ENCODE data around the gene U2AF2.

The U2AF2 gene

DNA sequence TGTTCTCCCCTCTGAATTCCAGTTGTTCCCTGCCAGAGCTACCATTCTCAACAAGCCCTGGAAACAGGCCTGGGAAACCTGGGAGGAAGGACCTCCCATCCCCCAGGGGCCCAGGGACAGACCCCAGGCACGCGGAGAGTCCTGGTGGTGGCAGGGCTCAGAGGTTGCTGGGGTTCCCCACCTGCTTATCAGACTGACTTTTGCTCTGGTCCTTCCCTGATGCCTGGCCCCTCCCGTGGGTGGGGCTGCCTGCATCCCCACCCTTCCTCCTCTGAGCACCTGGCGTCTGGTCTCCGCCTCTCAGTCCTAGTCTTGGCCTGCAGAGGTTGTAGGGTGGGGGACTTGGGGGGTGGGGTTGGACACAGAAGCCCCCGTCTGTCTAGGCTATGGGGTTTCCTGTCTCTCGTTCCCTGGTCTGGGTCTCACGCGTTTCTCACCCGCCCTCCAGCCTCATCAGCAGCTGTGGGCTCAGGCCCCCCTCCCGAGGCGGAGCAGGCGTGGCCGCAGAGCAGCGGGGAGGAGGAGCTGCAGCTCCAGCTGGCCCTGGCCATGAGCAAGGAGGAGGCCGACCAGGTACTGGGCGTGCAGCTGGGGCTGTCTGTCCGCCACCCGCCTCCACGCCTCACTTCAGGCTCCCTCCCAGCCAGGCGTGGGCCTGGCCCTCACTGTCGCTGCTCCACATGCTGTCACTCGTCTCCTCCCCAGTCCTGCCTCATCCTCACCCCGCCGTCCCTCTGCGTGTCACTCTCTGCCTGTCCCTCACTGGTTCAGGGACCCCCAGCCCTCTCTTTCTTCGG lies 33.8 kb downstream of the U2AF2 start:
- Histone ChIP-seq H3K4me1 (ENCODE audit: control insufficient read depth, insufficient read depth, low read length) (no peaks in the 10 kb centered on the region), H3K36me3 (ENCODE audit: control insufficient read depth, insufficient read depth, low read length) (peaks cover 44% of the 10 kb centered on the region), H3K27ac (ENCODE audit: low read depth, low read length) (no peak overlapping the region), H3K27me3 (ENCODE audit: control insufficient read depth, insufficient read depth, low read length) (no peaks in the 10 kb centered on the region), H3K9ac (ENCODE audit: low read length) (no peak overlapping the region), H3K4me3 (ENCODE audit: low read length) (no peak overlapping the region)

DNA sequence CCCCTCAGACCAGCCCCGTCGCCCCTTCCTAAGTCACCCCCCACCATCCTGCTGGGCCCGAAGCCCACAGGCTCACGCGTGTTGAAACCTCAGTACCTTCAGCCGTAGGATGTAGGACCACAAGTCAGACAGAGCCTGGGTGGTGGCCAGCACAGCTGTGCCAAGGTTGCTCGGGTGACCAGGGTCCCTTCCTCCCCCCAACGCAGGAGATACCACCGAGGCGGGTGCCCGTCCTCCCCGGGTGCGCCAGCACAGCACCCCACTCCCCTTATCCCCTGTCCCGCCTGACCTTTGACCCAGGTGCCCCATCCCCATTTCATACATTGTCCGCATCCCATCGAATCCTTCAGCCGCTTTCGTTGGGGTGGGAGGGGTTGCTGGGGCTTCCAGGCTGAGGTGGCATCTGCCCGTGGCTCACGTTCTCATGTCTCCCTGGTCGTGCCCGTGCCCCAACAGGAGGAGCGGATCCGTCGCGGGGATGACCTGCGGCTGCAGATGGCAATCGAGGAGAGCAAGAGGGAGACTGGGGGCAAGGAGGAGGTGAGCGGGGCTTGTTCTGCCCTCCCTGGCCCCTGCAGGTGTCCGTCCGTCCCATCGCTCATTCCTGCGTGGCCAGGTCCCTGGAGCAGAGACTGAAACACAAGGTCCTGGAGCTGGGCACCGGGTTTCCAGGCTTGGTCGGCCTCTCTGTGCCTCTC lies 34.7 kb downstream of the U2AF2 start:
- Histone ChIP-seq H3K27ac (ENCODE audit: low read depth, low read length) (no peak overlapping the region), H3K27me3 (ENCODE audit: control insufficient read depth, insufficient read depth, low read length) (no peaks in the 10 kb centered on the region), H3K4me3 (ENCODE audit: low read length) (no peak overlapping the region), H3K4me1 (ENCODE audit: control insufficient read depth, insufficient read depth, low read length) (no peaks in the 10 kb centered on the region), H3K9ac (ENCODE audit: low read length) (no peak overlapping the region), H3K36me3 (ENCODE audit: control insufficient read depth, insufficient read depth, low read length) (peaks cover 42% of the 10 kb centered on the region)

- Histone ChIP-seq H3K27ac (ENCODE audit: low read depth, low read length) (no peak overlapping the region), H3K27me3 (ENCODE audit: control insufficient read depth, insufficient read depth, low read length) (no peaks in the 10 kb centered on the region), H3K4me1 (ENCODE audit: control insufficient read depth, insufficient read depth, low read length) (no peaks in the 10 kb centered on the region), H3K4me3 (ENCODE audit: low read length) (no peak overlapping the region), H3K36me3 (ENCODE audit: control insufficient read depth, insufficient read depth, low read length) (peaks cover 44% of the 10 kb centered on the region), H3K9ac (ENCODE audit: low read length) (no peak overlapping the region)
Observed at GRCh38 chr19:55690109-55690768, 35.4 kb downstream of the U2AF2 start.

DNA sequence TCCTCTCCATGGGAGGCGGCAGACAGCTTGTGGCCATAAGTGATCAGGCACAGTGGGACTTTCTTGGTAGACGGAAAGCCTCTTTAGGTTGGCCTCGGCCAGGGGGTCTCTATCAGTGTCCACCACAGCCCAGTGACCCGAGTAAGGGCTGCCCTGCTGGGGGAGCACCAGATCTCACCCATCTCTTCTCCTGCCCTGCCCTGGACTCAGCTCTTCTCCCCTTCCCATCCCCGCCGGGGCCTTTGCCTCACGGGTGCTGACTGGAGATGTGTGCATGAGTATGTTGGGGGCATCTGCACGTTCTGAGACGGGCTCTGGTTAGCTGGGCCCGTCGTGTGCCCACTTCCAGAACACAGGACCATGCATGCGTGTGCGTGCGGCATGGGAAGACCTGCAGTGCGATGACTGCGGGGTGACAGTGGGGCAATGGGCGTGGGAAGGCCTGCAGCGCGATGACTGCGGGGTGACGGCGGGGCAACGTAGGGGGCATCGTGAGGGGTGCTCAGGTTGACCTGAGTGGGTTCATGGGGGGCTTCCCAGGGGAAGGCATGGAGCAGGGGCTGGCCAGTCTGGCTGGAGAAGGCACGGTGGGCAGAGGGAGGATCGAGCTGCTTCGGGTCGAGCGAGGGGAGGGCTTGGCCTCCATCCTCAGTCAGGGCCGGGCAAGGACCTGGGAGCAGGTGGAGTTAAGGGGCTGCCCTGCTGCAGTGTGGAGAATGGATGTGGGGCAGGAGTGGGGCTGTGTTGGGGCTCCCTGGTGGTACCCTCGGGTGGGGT lies 36.1 kb downstream of the U2AF2 start:
- Histone ChIP-seq H3K4me3 (ENCODE audit: low read length) (no peak overlapping the region), H3K4me1 (ENCODE audit: control insufficient read depth, insufficient read depth, low read length) (no peaks in the 10 kb centered on the region), H3K9ac (ENCODE audit: low read length) (no peak overlapping the region), H3K27ac (ENCODE audit: low read depth, low read length) (no peak overlapping the region), H3K27me3 (ENCODE audit: control insufficient read depth, insufficient read depth, low read length) (no peaks in the 10 kb centered on the region), H3K36me3 (ENCODE audit: control insufficient read depth, insufficient read depth, low read length) (peaks cover 41% of the 10 kb centered on the region)

DNA sequence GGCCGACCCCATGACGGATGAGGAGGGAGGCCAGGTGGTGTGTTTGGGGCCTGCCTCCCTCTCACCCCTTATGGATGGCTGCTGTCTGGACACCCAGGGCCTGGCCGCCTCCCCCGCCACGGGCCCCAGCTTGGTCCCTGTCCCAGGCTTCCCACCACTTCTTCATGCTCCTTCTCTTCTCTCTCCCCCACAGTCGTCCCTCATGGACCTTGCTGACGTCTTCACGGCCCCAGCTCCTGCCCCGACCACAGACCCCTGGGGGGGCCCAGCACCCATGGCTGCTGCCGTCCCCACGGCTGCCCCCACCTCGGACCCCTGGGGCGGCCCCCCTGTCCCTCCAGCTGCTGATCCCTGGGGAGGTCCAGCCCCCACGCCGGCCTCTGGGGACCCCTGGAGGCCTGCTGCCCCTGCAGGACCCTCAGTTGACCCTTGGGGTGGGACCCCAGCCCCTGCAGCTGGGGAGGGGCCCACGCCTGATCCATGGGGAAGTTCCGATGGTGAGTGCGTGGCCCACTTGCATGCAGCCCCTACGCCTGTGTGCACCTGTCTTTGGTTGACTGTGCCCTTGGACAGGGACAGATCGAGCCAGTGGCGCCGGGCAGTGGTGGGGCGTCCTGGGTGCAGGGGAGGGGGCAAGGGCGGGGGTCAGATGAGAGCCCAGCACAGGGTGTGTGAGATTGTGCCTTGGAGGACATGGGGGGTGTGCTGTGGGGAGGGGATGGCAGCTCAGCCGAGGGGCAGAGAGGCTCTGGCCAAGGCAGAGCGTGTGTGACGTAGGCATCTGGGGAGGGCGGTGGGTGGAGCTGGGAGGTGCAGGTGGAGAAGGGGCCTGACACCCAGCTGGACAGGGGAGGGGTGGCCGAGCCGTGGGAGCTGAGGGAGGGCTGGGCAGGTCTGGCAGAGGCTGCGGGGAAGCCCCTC lies 37.0 kb downstream of the U2AF2 start:
- Histone ChIP-seq H3K27me3 (ENCODE audit: control insufficient read depth, insufficient read depth, low read length) (no peaks in the 10 kb centered on the region), H3K4me3 (ENCODE audit: low read length) (no peak overlapping the region), H3K9ac (ENCODE audit: low read length) (no peak overlapping the region), H3K27ac (ENCODE audit: low read depth, low read length) (no peak overlapping the region), H3K36me3 (ENCODE audit: control insufficient read depth, insufficient read depth, low read length) (peaks cover 44% of the 10 kb centered on the region), H3K4me1 (ENCODE audit: control insufficient read depth, insufficient read depth, low read length) (no peaks in the 10 kb centered on the region)

GRCh38 chr19:55692681-55693081 lies 37.8 kb downstream of the U2AF2 start:
- Histone ChIP-seq H3K27ac (ENCODE audit: low read depth, low read length) (no peak overlapping the region), H3K36me3 (ENCODE audit: control insufficient read depth, insufficient read depth, low read length) (peaks cover 44% of the 10 kb centered on the region), H3K4me3 (ENCODE audit: low read length) (no peak overlapping the region), H3K9ac (ENCODE audit: low read length) (no peak overlapping the region), H3K27me3 (ENCODE audit: control insufficient read depth, insufficient read depth, low read length) (no peaks in the 10 kb centered on the region), H3K4me1 (ENCODE audit: control insufficient read depth, insufficient read depth, low read length) (no peaks in the 10 kb centered on the region)

- Histone ChIP-seq H3K36me3 (ENCODE audit: control insufficient read depth, insufficient read depth, low read length) (peaks cover 44% of the 10 kb centered on the region), H3K4me1 (ENCODE audit: control insufficient read depth, insufficient read depth, low read length) (no peaks in the 10 kb centered on the region), H3K27ac (ENCODE audit: low read depth, low read length) (no peak overlapping the region), H3K9ac (ENCODE audit: low read length) (no peak overlapping the region), H3K27me3 (ENCODE audit: control insufficient read depth, insufficient read depth, low read length) (no peaks in the 10 kb centered on the region), H3K4me3 (ENCODE audit: low read length) (no peak overlapping the region)
Observed at GRCh38 chr19:55693336-55693974, 38.6 kb downstream of the U2AF2 start.

DNA sequence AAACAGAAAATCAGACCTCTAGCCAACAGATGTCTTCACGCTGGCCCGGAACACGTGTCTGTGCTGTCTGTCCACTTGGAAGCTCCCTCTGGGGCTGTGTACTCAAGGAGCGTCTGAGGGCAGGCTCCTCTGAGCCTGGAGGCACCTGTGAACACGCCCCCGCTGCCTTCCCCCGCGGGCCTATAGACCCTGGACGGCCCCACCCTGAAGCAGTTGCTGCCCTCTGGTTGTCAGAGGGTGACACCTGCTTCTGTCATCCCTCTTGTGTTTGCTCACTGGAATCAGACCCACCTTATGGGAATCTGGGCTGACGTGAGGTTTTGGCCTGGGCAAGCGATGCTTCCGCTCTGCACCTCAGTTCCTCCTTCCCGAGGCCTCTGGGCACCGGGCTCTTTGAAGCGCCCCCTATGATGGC lies 39.4 kb downstream of the U2AF2 start:
- H3K4me1 ChIP-seq (ENCODE audit: control insufficient read depth, insufficient read depth, low read length), result no peaks in the 10 kb centered on the region
- H3K27me3 ChIP-seq (ENCODE audit: control insufficient read depth, insufficient read depth, low read length), result no peaks in the 10 kb centered on the region
- H3K9ac ChIP-seq (ENCODE audit: low read length), result no peak overlapping the region
- no peak overlapping the region for H3K4me3 ChIP-seq (ENCODE audit: low read length)
- no peak overlapping the region for H3K27ac ChIP-seq (ENCODE audit: low read depth, low read length)
- H3K36me3 ChIP-seq (ENCODE audit: control insufficient read depth, insufficient read depth, low read length), result peaks cover 41% of the 10 kb centered on the region

GRCh38 chr19:55694656-55695491 lies 40.0 kb downstream of the U2AF2 start:
- Histone ChIP-seq H3K9ac (ENCODE audit: low read length) (no peak overlapping the region), H3K27ac (ENCODE audit: low read depth, low read length) (no peak overlapping the region), H3K36me3 (ENCODE audit: control insufficient read depth, insufficient read depth, low read length) (peaks cover 34% of the 10 kb centered on the region), H3K27me3 (ENCODE audit: control insufficient read depth, insufficient read depth, low read length) (no peaks in the 10 kb centered on the region), H3K4me3 (ENCODE audit: low read length) (no peak overlapping the region), H3K4me1 (ENCODE audit: control insufficient read depth, insufficient read depth, low read length) (no peaks in the 10 kb centered on the region)

- H3K27me3 ChIP-seq (ENCODE audit: control insufficient read depth, insufficient read depth, low read length), result no peaks in the 10 kb centered on the region
- H3K4me3 ChIP-seq (ENCODE audit: low read length), result no peak overlapping the region
- no peak overlapping the region for H3K27ac ChIP-seq (ENCODE audit: low read depth, low read length)
- no peaks in the 10 kb centered on the region for H3K4me1 ChIP-seq (ENCODE audit: control insufficient read depth, insufficient read depth, low read length)
- H3K9ac ChIP-seq (ENCODE audit: low read length), result no peak overlapping the region
- H3K36me3 ChIP-seq (ENCODE audit: control insufficient read depth, insufficient read depth, low read length), result peaks cover 26% of the 10 kb centered on the region
Observed at GRCh38 chr19:55695511-55696290, 40.9 kb downstream of the U2AF2 start.

Data from rectal smooth muscle tissue (tissue), 1 donor.